HepG2 (cell line): Measurements from ENCODE around the gene HADH. TPM values are rescaled to one million over a fixed set of nuclear protein-coding genes. Genes with fewer than 3 reads are reported as not detected.

Experiments
- CENPT ChIP-seq: sonication (generic); formaldehyde crosslinking; IDR thresholded peaks from 2 replicates; pipeline ENCODE4 v1.8.0; 2022; ENCODE audit warnings: low read depth, mild to moderate bottlenecking, moderate library complexity, missing genetic modification reagents
- PRDM15 ChIP-seq: sonication (generic); formaldehyde crosslinking; IDR thresholded peaks from 2 replicates; pipeline ENCODE4 v1.4.0; 2020; ENCODE audit warnings: missing genetic modification reagents
- SMARCC2 ChIP-seq: fragments of 450-650 bp; IDR thresholded peaks from 2 replicates; pipeline ENCODE4 v1.6.1; 2017; ENCODE audit warnings: antibody characterized with exemption, mild to moderate bottlenecking
- SNAPC4 ChIP-seq: sonication (generic); formaldehyde crosslinking; IDR thresholded peaks from 2 replicates; pipeline ENCODE4 v1.4.0; 2020; ENCODE audit warnings: mild to moderate bottlenecking, missing genetic modification reagents
- ZNF446 ChIP-seq: sonication (generic); formaldehyde crosslinking; IDR thresholded peaks from 2 replicates; pipeline ENCODE4 v1.5.0; 2020; ENCODE audit warnings: mild to moderate bottlenecking, missing genetic modification reagents
- polyA plus RNA-seq, 8 experiments: library from polyadenylated mRNA; depleted of rRNA in 3 of 8; stranded (reverse) in 7 of 8; unstranded in 1 of 8; fragments of >200 nt; fragmentation: Illumina TruSeq in 4 of 8; extraction: Trizol in 4 of 8; gene quantifications; 2 replicates each; pipeline versions ENCODE4 v1.2.1 to v1.2.3, GENCODE V29; 2011 to 2016; ENCODE audit warnings: low read depth in 4 of 8, missing spikeins in 1 of 8, mixed read lengths in 1 of 8; ENCODE audit not compliant: insufficient read depth in 1 of 8
- total RNA-seq, 5 experiments: library from RNA; depleted of rRNA; stranded (reverse); fragments of >200 nt; fragmentation: Illumina TruSeq; extraction: Trizol; gene quantifications; 2 replicates each; pipeline ENCODE4 v1.2.3, GENCODE V29; 2016; ENCODE audit warnings: low read depth in 1 of 5

The HADH gene
- total and polyA plus RNA-seq, 2 of the 13 experiments (the other 11 are each of a cell fraction or from before 2014, with no cell fraction given), result 29.6 to 33.9 TPM

- TF ChIP-seq SNAPC4 (CRISPR knock-in tag), result no peak
- no peak for TF ChIP-seq CENPT (CRISPR knock-in tag)
- no peak for TF ChIP-seq ZNF446
- no peak for TF ChIP-seq PRDM15
- no peak for TF ChIP-seq SMARCC2
Measured at GRCh38 chr4:108072300-108072699, 82.6 kb downstream of the HADH start (continued).
